Measurements from ENCODE around the gene TMEFF1.
A peak's percentile ranks its signal among the peaks of the same experiment; 100 is the strongest.
"Not testable (repeated sequence)": the region's sequence is repeated elsewhere in the genome, so short reads cannot be mapped to it uniquely, and the experiment has no call there.

The TMEFF1 gene

GRCh38 chr9:100489836-100490235, 16.9 kb downstream of the TMEFF1 start:
- no peak for DNase-seq (ENCODE audit: low read depth)
- TF ChIP-seq CTCF (IDR thresholded peaks at IDR 0.05; ENCODE audit: low read depth, low read length, missing control alignments): no peak
- no peak overlapping the region for H3K4me3 ChIP-seq (ENCODE audit: low read depth, low read length)

GRCh38 chr9:100492952-100493351, 20.0 kb downstream of the TMEFF1 start:
- no peak for DNase-seq (ENCODE audit: low read depth)
- no peak overlapping the region for H3K4me3 ChIP-seq (ENCODE audit: low read depth, low read length)
- no peak for TF ChIP-seq CTCF (IDR thresholded peaks at IDR 0.05; ENCODE audit: low read depth, low read length, missing control alignments)

- H3K4me3 ChIP-seq (ENCODE audit: low read depth, low read length): no peak overlapping the region
- no peak for DNase-seq (ENCODE audit: low read depth)
- no peak for TF ChIP-seq CTCF (IDR thresholded peaks at IDR 0.05; ENCODE audit: low read depth, low read length, missing control alignments)
Measured at GRCh38 chr9:100498592-100498991, 25.6 kb downstream of the TMEFF1 start.

- no peak for TF ChIP-seq CTCF (IDR thresholded peaks at IDR 0.05; ENCODE audit: low read depth, low read length, missing control alignments)
- no peak for DNase-seq (ENCODE audit: low read depth)
- H3K4me3 ChIP-seq (ENCODE audit: low read depth, low read length): no peak overlapping the region
Measured at GRCh38 chr9:100499460-100499859, 26.5 kb downstream of the TMEFF1 start.

GRCh38 chr9:100499866-100500265, 26.9 kb downstream of the TMEFF1 start:
- DNase-seq (ENCODE audit: low read depth): no peak
- no peak overlapping the region for H3K4me3 ChIP-seq (ENCODE audit: low read depth, low read length)
- no peak for TF ChIP-seq CTCF (IDR thresholded peaks at IDR 0.05; ENCODE audit: low read depth, low read length, missing control alignments)

- peak; percentile 25 for DNase-seq (ENCODE audit: low read depth)
- no peak overlapping the region for H3K4me3 ChIP-seq (ENCODE audit: low read depth, low read length)
- TF ChIP-seq CTCF (IDR thresholded peaks at IDR 0.05; ENCODE audit: low read depth, low read length, missing control alignments): peak; percentile 77
Measured at GRCh38 chr9:100505564-100506159, 32.7 kb downstream of the TMEFF1 start.

- not testable (repeated sequence) for H3K4me3 ChIP-seq (ENCODE audit: low read depth, low read length); DNase-seq (ENCODE audit: low read depth)
Measured at GRCh38 chr9:100507350-100507749, 34.4 kb downstream of the TMEFF1 start.

Data from GM12864 (cell line).